GM18498 (cell line): ENCODE measurements around the gene BRAT1.

Source experiments
- ATAC-seq: cut with Tn5 transposase; IDR thresholded peaks from one replicate; pipeline ENCODE4 v1.9.1; 2021; ENCODE audit warnings: mild to moderate bottlenecking, moderate library complexity; ENCODE audit not compliant: unreplicated experiment

BRAT1 gene

GRCh38 chr7:2500701-2501100 lies 54.6 kb downstream of the BRAT1 start:
- no peak for ATAC-seq

- no peak for ATAC-seq
Measured at GRCh38 chr7:2499719-2500430, 55.4 kb downstream of the BRAT1 start.

- no peak for ATAC-seq
Measured at GRCh38 chr7:2499181-2499580, 56.1 kb downstream of the BRAT1 start.

GRCh38 chr7:2498708-2499107 lies 56.6 kb downstream of the BRAT1 start:
- no peak for ATAC-seq

GRCh38 chr7:2497500-2498336 lies 57.6 kb downstream of the BRAT1 start:
- ATAC-seq = no peak

GRCh38 chr7:2497065-2497464 lies 58.3 kb downstream of the BRAT1 start:
- no peak for ATAC-seq

- ATAC-seq = no peak
Measured at GRCh38 chr7:2496375-2496774, 58.9 kb downstream of the BRAT1 start.

GRCh38 chr7:2495418-2496299 lies 59.7 kb downstream of the BRAT1 start:
- ATAC-seq = no peak

GRCh38 chr7:2494191-2495130 lies 60.9 kb downstream of the BRAT1 start:
- ATAC-seq = no peak

GRCh38 chr7:2493205-2494164 lies 61.8 kb downstream of the BRAT1 start:
- no peak for ATAC-seq

- no peak for ATAC-seq
Measured at GRCh38 chr7:2492038-2492437, 63.3 kb downstream of the BRAT1 start.

GRCh38 chr7:2490181-2490651 lies 65.1 kb downstream of the BRAT1 start:
- no peak for ATAC-seq

GRCh38 chr7:2488681-2489080 lies 66.6 kb downstream of the BRAT1 start:
- ATAC-seq = no peak

- ATAC-seq = no peak
Measured at GRCh38 chr7:2488272-2488645, 67.1 kb downstream of the BRAT1 start.
